GM12891 (cell line): ENCODE data around the gene VMO1.

Source experiments
- POLR2A ChIP-seq: IDR thresholded peaks from 2 replicates; pipeline ENCODE4 v1.6.1; 2011; ENCODE audit warnings: low read depth, low read length, control low read depth
- POLR2AphosphoS5 ChIP-seq: IDR thresholded peaks from 2 replicates; pipeline ENCODE4 v1.6.1; 2011; ENCODE audit warnings: low read depth, low read length, control low read depth
- SPI1 ChIP-seq: IDR thresholded peaks from 2 replicates; pipeline ENCODE4 v1.6.1; 2011; ENCODE audit warnings: low read depth, low read length, control low read depth
- TAF1 ChIP-seq: IDR thresholded peaks from 2 replicates; pipeline ENCODE4 v1.6.1; 2011; ENCODE audit warnings: low read depth, low read length, control low read depth

DNA sequence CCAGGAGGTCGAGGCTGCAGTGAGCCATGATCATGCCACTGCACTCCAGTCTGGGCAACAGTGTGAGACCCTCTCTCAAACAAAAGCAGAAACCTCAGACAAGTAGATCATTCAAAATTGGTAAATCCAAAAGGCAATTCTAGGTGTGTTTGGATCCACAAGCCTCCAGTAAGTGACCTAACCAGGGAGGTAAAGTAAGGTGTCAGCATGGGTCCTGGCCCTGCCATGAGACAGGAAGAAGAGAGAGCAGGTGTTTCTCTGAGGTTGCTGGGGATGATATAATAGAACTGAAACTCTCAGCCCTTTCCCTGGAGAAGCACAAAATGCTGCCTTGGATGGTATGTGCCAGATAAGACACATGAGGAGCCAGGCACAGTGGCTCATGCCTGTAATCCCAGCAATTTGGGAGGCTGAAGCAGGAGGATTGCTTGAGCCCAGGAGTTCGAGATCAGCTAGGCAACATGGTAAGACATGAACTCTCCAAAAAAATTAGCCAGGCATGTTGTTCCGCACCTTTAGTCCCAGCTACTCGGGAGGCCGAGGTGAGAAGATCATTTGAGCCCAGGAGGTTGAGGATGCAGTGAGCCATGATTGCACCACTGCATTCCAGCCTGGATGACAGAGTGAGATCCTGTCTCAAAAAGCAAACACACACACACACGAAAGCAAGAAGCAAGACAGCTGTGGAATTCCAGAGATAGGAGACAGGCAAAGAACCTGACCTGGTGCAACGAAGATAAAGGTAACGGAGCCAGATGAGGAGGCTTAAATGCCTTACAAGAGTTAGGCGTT lies 8.0 kb downstream of the VMO1 start:
- TF ChIP-seq POLR2AphosphoS5: no peak
- TF ChIP-seq POLR2A: no peak
- no peak for TF ChIP-seq SPI1
- no peak for TF ChIP-seq TAF1
